ENCODE results near the gene RNF7. TPM values are rescaled to one million over a fixed set of nuclear protein-coding genes. Genes with fewer than 3 reads are reported as not detected.
"Not testable (repeated sequence)": the region's sequence is repeated elsewhere in the genome, so short reads cannot be mapped to it uniquely, and the experiment has no call there.

Gene RNF7
- total and polyA plus RNA-seq, 2 of the 13 experiments (the other 11 are each of a cell fraction or from before 2014, with no cell fraction given) = 66.4 to 94.7 TPM

GRCh38 chr3:141788750-141789149 lies 50.7 kb downstream of the RNF7 start:
- in situ Hi-C loops (cut with HindIII; ENCODE audit: extremely low pct_ligation_motif_present, low pct_unique_long_range_greater_than_20kb); H2AFZ ChIP-seq (ENCODE audit: low read length); FAIRE-seq; H3K27ac ChIP-seq (ENCODE audit: extremely low read length, insufficient read depth, low read length); POLR2A ChIA-PET; H4K20me1 ChIP-seq (ENCODE audit: insufficient read depth, low read length); H3K4me2 ChIP-seq (ENCODE audit: low read depth, low read length); CTCF ChIA-PET (ENCODE audit: low intra/inter-chr PET ratio, low total read pairs); H3K27me3 ChIP-seq (ENCODE audit: control insufficient read depth in 1 of 2, insufficient read depth in 2 of 2, low read length in 2 of 2); H3K36me3 ChIP-seq (replicated peaks in 1 of 2; ENCODE audit: control insufficient read depth in 1 of 2, insufficient read depth in 2 of 2, low read length in 2 of 2); H3K4me3 ChIP-seq (replicated peaks in 1 of 3; ENCODE audit: insufficient read depth in 1 of 3, low read depth in 2 of 3, low read length in 3 of 3); H3K9me3 ChIP-seq (ENCODE audit: low read length); H3K79me2 ChIP-seq (ENCODE audit: insufficient read depth, low read length); DNase-seq (ENCODE audit: low spot score); BruUV-seq (replicated peaks); ATAC-seq; H3K9ac ChIP-seq (ENCODE audit: insufficient read depth, low read depth, low read length): not testable (repeated sequence)
- intact Hi-C loops (cut with micrococcal nuclease; ENCODE audit: unreplicated experiment) = loop anchor here (5.0 kb wide), 1 partner anchor 44 kb away; no protein-coding TSS in a partner anchor
- peaks cover 14% of the 10 kb centered on the region for H3K4me1 ChIP-seq (ENCODE audit: insufficient read depth, low read length)
- WGBS (ENCODE audit: low lambda C conversion rate) = 52% methylated on average over 5 of the region's 5 CpGs

GRCh38 chr3:141789281-141789680 lies 51.2 kb downstream of the RNF7 start:
- peaks cover 9% of the 10 kb centered on the region; the same call in 1 of the 2 replicates for H3K4me1 ChIP-seq (ENCODE audit: insufficient read depth, low read length)
- CTCF ChIA-PET (ENCODE audit: low intra/inter-chr PET ratio, low total read pairs) = no interaction called here
- H3K4me3 ChIP-seq (replicated peaks in 1 of 3; ENCODE audit: insufficient read depth in 1 of 3, low read depth in 2 of 3, low read length in 3 of 3) = no peak overlapping the region
- no peak overlapping the region for H3K27ac ChIP-seq (ENCODE audit: extremely low read length, insufficient read depth, low read length)
- no peaks in the 10 kb centered on the region for H3K79me2 ChIP-seq (ENCODE audit: insufficient read depth, low read length)
- FAIRE-seq = no peak
- H3K36me3 ChIP-seq (replicated peaks in 1 of 2; ENCODE audit: control insufficient read depth in 1 of 2, insufficient read depth in 2 of 2, low read length in 2 of 2) = no peaks in the 10 kb centered on the region
- peak; percentile 19 for DNase-seq (ENCODE audit: low spot score)
- WGBS (ENCODE audit: low lambda C conversion rate) = 45% methylated on average over 7 of the region's 7 CpGs
- TF ChIP-seq, protein P1, sequence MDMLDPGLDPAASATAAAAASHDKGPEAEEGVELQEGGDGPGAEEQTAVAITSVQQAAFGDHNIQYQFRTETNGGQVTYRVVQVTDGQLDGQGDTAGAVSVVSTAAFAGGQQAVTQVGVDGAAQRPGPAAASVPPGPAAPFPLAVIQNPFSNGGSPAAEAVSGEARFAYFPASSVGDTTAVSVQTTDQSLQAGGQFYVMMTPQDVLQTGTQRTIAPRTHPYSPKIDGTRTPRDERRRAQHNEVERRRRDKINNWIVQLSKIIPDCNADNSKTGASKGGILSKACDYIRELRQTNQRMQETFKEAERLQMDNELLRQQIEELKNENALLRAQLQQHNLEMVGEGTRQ (IDR thresholded peaks at IDR 0.05; ENCODE audit: low read depth, low read length) = no peak
- TF ChIP-seq, protein P1 (CRISPR knock-in tag; IDR thresholded peaks at IDR 0.05; ENCODE audit: borderline replicate concordance) = peak; percentile 83; the same call in 1 of the 2 replicates
- no peak for TF ChIP-seq ZNF460 (CRISPR knock-in tag; IDR thresholded peaks at IDR 0.05; ENCODE audit: borderline replicate concordance)
- TF ChIP-seq ZNF644 (CRISPR knock-in tag; IDR thresholded peaks at IDR 0.05; ENCODE audit: low read depth) = no peak
- TF ChIP-seq EHMT2 (IDR thresholded peaks at IDR 0.05; ENCODE audit: borderline replicate concordance, low read depth, low read length) = no peak
- TF ChIP-seq NFYC (CRISPR knock-in tag; IDR thresholded peaks at IDR 0.05) = peak; percentile 68
- TF ChIP-seq ZKSCAN1 (IDR thresholded peaks at IDR 0.05; ENCODE audit: low read length) = no peak
- no peak for TF ChIP-seq POLR2AphosphoS5 (IDR thresholded peaks at IDR 0.05; ENCODE audit: low read depth, low read length)
- TF ChIP-seq ZFX (CRISPR knock-in tag; IDR thresholded peaks at IDR 0.05; ENCODE audit: low read depth) = no peak
- TF ChIP-seq DPF2 (CRISPR knock-in tag; IDR thresholded peaks at IDR 0.05; ENCODE audit: borderline replicate concordance, low read depth) = no peak
- TF ChIP-seq PHF5A (CRISPR knock-in tag; IDR thresholded peaks at IDR 0.05; ENCODE audit: low read depth, unreplicated experiment) = no peak
- peak; percentile 52 for TF ChIP-seq NFYB (CRISPR knock-in tag; IDR thresholded peaks at IDR 0.05)
- no peak for TF ChIP-seq ZNF280D (CRISPR knock-in tag; IDR thresholded peaks at IDR 0.05)
- no peak for TF ChIP-seq HNRNPLL (IDR thresholded peaks at IDR 0.05; ENCODE audit: low read depth, low read length, poor library complexity, severe bottlenecking)
- no peak overlapping the region for H3K4me2 ChIP-seq (ENCODE audit: low read depth, low read length)
- POLR2A ChIA-PET = no interaction called here
- H3K27me3 ChIP-seq (ENCODE audit: control insufficient read depth in 1 of 2, insufficient read depth in 2 of 2, low read length in 2 of 2) = no peaks in the 10 kb centered on the region
- intact Hi-C loops (cut with micrococcal nuclease; ENCODE audit: unreplicated experiment) (loop anchor here (5.0 kb wide), 1 partner anchor 43 kb away; no protein-coding TSS in a partner anchor), in situ Hi-C loops (cut with HindIII; ENCODE audit: extremely low pct_ligation_motif_present, low pct_unique_long_range_greater_than_20kb) (no loop called here)
- no peaks in the 10 kb centered on the region for H3K9me3 ChIP-seq (ENCODE audit: low read length)
- BruUV-seq (replicated peaks) = no TSS peak
- no peak overlapping the region for H2AFZ ChIP-seq (ENCODE audit: low read length)
- no peak overlapping the region for H3K9ac ChIP-seq (ENCODE audit: insufficient read depth, low read depth, low read length)
- ATAC-seq = peak; percentile 78
- no peaks in the 10 kb centered on the region for H4K20me1 ChIP-seq (ENCODE audit: insufficient read depth, low read length)
